Endothelial cell of umbilical vein (primary cell): ENCODE results near the gene CUBN.

Source experiments
- JUN ChIP-seq: IDR thresholded peaks from 2 replicates; pipeline ENCODE4 v1.6.1; 2011; ENCODE audit warnings: borderline replicate concordance, low read depth; ENCODE audit not compliant: insufficient read length, insufficient read depth
- POLR2A ChIP-seq: IDR thresholded peaks from 2 replicates; pipeline ENCODE4 v1.6.1; 2012; ENCODE audit warnings: low read depth, mild to moderate bottlenecking, control low read depth, low read length
- TF ChIP-seq, protein P1 (sequence below), 2 donors: IDR thresholded peaks; 1 replicate in 1 of 2; 2 replicates in 1 of 2; pipeline ENCODE4 v1.5.1; 2011; ENCODE audit warnings: low read length in 2 of 2, mild to moderate bottlenecking in 2 of 2, moderate library complexity in 2 of 2, control low read depth in 1 of 2, inconsistent platforms in 1 of 2, low read depth in 1 of 2; ENCODE audit not compliant: insufficient read depth in 1 of 2; ENCODE audit errors: extremely low read depth in 1 of 2

DNA sequence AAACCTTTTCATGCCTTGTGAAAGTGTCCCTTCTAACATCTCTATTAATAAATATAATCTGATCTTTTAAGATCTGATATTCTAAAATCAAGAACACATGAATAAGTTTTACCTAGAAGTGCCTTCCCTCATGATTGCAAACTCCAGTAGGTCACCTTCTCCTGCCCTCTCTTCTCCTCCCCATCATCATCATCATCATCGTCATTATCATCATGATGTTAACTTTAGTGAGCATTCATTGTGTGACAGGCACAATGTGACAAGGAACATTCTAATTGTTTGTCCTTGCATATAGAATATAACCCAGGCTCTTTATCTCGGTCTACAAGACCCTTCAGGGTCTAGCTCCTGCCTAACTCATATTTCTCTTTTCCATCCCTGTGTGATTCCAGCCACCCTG is 51.7 kb downstream of the CUBN start:
- TF ChIP-seq POLR2A (no peak), JUN (no peak)
- TF ChIP-seq, protein P1, sequence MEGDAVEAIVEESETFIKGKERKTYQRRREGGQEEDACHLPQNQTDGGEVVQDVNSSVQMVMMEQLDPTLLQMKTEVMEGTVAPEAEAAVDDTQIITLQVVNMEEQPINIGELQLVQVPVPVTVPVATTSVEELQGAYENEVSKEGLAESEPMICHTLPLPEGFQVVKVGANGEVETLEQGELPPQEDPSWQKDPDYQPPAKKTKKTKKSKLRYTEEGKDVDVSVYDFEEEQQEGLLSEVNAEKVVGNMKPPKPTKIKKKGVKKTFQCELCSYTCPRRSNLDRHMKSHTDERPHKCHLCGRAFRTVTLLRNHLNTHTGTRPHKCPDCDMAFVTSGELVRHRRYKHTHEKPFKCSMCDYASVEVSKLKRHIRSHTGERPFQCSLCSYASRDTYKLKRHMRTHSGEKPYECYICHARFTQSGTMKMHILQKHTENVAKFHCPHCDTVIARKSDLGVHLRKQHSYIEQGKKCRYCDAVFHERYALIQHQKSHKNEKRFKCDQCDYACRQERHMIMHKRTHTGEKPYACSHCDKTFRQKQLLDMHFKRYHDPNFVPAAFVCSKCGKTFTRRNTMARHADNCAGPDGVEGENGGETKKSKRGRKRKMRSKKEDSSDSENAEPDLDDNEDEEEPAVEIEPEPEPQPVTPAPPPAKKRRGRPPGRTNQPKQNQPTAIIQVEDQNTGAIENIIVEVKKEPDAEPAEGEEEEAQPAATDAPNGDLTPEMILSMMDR (IDR thresholded peaks at IDR 0.05; ENCODE audit: extremely low read depth in 1 of 2, insufficient read depth in 1 of 2, low read depth in 1 of 2, low read length in 2 of 2): no peak
